ACC112 (cell line): Measurements from ENCODE around the gene FAM53B.

Source experiments
- H2AFZ ChIP-seq: fragments of 200-600 bp; sonication (generic); one replicate; pipeline ENCODE4 v1.6.0; 2017; ENCODE audit warnings: antibody characterized with exemption, low read length; ENCODE audit not compliant: unreplicated experiment
- H3K27ac ChIP-seq: fragments of 200-600 bp; sonication (generic); 2 replicates; pipeline ENCODE4 v1.5.1; 2014; ENCODE audit warnings: low read depth, mild to moderate bottlenecking, antibody characterized with exemption, low read length, moderate library complexity
- H3K27me3 ChIP-seq: fragments of 200-600 bp; sonication (generic); 2 replicates; pipeline ENCODE4 v1.6.1; 2014; ENCODE audit warnings: mild to moderate bottlenecking, antibody characterized with exemption, low read length, moderate library complexity, mixed read lengths; ENCODE audit not compliant: insufficient read depth
- H3K36me3 ChIP-seq: fragments of 200-600 bp; sonication (generic); 2 replicates; pipeline ENCODE4 v1.6.1; 2016; ENCODE audit warnings: mild to moderate bottlenecking, antibody characterized with exemption, low read length, moderate library complexity, mixed read lengths; ENCODE audit not compliant: insufficient read depth
- H3K4me1 ChIP-seq: fragments of 200-600 bp; sonication (generic); one replicate; pipeline ENCODE4 v1.6.1; 2016; ENCODE audit warnings: low read length, mixed read lengths; ENCODE audit not compliant: insufficient read depth, unreplicated experiment, control insufficient read depth
- H3K4me3 ChIP-seq: fragments of 200-600 bp; sonication (generic); 2 replicates; pipeline ENCODE4 v1.5.1; 2014; ENCODE audit warnings: mild to moderate bottlenecking, low read depth, low read length
- H3K79me2 ChIP-seq: fragments of 200-600 bp; sonication (generic); one replicate; pipeline ENCODE4 v1.6.0; 2016; ENCODE audit warnings: low read length; ENCODE audit not compliant: control insufficient read depth, unreplicated experiment, insufficient read depth

Gene FAM53B

GRCh38 chr10:124630551-124630950 is 113.6 kb downstream of the FAM53B start:
- Histone ChIP-seq H3K27ac (no peak overlapping the region), H3K4me1 (peaks cover 4% of the 10 kb centered on the region)

GRCh38 chr10:124629842-124630241 is 114.3 kb downstream of the FAM53B start:
- Histone ChIP-seq H3K36me3 (no peaks in the 10 kb centered on the region), H3K79me2 (no peaks in the 10 kb centered on the region), H3K4me1 (peaks cover 6% of the 10 kb centered on the region), H3K27me3 (no peaks in the 10 kb centered on the region), H3K4me3 (no peak overlapping the region), H2AFZ (no peak overlapping the region), H3K27ac (no peak overlapping the region)

More at GRCh38 chr10:124630551-124630950, 113.6 kb downstream of the FAM53B start:
- no peak overlapping the region for H2AFZ ChIP-seq
- no peaks in the 10 kb centered on the region for H3K36me3 ChIP-seq
- H3K27me3 ChIP-seq = no peaks in the 10 kb centered on the region
- no peak overlapping the region for H3K4me3 ChIP-seq
- H3K79me2 ChIP-seq = no peaks in the 10 kb centered on the region

- Histone ChIP-seq H3K4me1 (peaks cover 6% of the 10 kb centered on the region), H2AFZ (no peak overlapping the region), H3K36me3 (no peaks in the 10 kb centered on the region), H3K27me3 (no peaks in the 10 kb centered on the region), H3K4me3 (no peak overlapping the region), H3K79me2 (no peaks in the 10 kb centered on the region), H3K27ac (no peak overlapping the region)
Measured at GRCh38 chr10:124629415-124629814, 114.8 kb downstream of the FAM53B start.

GRCh38 chr10:124628676-124629021 is 115.5 kb downstream of the FAM53B start:
- H3K36me3 ChIP-seq = no peaks in the 10 kb centered on the region
- H3K4me1 ChIP-seq = peaks cover 6% of the 10 kb centered on the region
- no peaks in the 10 kb centered on the region for H3K27me3 ChIP-seq
- no peaks in the 10 kb centered on the region for H3K79me2 ChIP-seq
- H3K27ac ChIP-seq = no peak overlapping the region
- no peak overlapping the region for H2AFZ ChIP-seq
- H3K4me3 ChIP-seq = no peak overlapping the region

GRCh38 chr10:124627866-124628675 is 116.1 kb downstream of the FAM53B start:
- H3K4me1 ChIP-seq = peaks cover 6% of the 10 kb centered on the region
- no peak overlapping the region for H3K27ac ChIP-seq
- no peak overlapping the region for H2AFZ ChIP-seq
- no peaks in the 10 kb centered on the region for H3K36me3 ChIP-seq
- no peaks in the 10 kb centered on the region for H3K79me2 ChIP-seq
- H3K4me3 ChIP-seq = no peak overlapping the region
- H3K27me3 ChIP-seq = no peaks in the 10 kb centered on the region

- Histone ChIP-seq H3K36me3 (no peaks in the 10 kb centered on the region), H3K27ac (no peak overlapping the region), H3K4me1 (peaks cover 6% of the 10 kb centered on the region)
Measured at GRCh38 chr10:124626759-124627380, 117.3 kb downstream of the FAM53B start.

GRCh38 chr10:124625831-124626238 is 118.3 kb downstream of the FAM53B start:
- H3K79me2 ChIP-seq = no peaks in the 10 kb centered on the region
- H3K4me3 ChIP-seq = no peak overlapping the region
- no peaks in the 10 kb centered on the region for H3K27me3 ChIP-seq
- peaks cover 6% of the 10 kb centered on the region for H3K4me1 ChIP-seq
- no peak overlapping the region for H2AFZ ChIP-seq
- no peak overlapping the region for H3K27ac ChIP-seq
- no peaks in the 10 kb centered on the region for H3K36me3 ChIP-seq

More at GRCh38 chr10:124626759-124627380, 117.3 kb downstream of the FAM53B start:
- Histone ChIP-seq H3K4me3 (no peak overlapping the region), H3K79me2 (no peaks in the 10 kb centered on the region), H2AFZ (no peak overlapping the region), H3K27me3 (no peaks in the 10 kb centered on the region)

- Histone ChIP-seq H3K27me3 (no peaks in the 10 kb centered on the region), H3K36me3 (no peaks in the 10 kb centered on the region), H3K79me2 (no peaks in the 10 kb centered on the region), H3K27ac (no peak overlapping the region), H2AFZ (no peak overlapping the region), H3K4me3 (no peak overlapping the region), H3K4me1 (peaks cover 6% of the 10 kb centered on the region)
Measured at GRCh38 chr10:124624895-124625294, 119.3 kb downstream of the FAM53B start.

- H2AFZ ChIP-seq = no peak overlapping the region
- no peak overlapping the region for H3K4me3 ChIP-seq
- no peak overlapping the region for H3K27ac ChIP-seq
Measured at GRCh38 chr10:124624466-124624865, 119.7 kb downstream of the FAM53B start.

GRCh38 chr10:124624006-124624405 is 120.2 kb downstream of the FAM53B start:
- Histone ChIP-seq H2AFZ (no peak overlapping the region), H3K27ac (no peak overlapping the region), H3K27me3 (no peaks in the 10 kb centered on the region), H3K4me3 (no peak overlapping the region), H3K36me3 (no peaks in the 10 kb centered on the region), H3K79me2 (no peaks in the 10 kb centered on the region), H3K4me1 (peaks cover 6% of the 10 kb centered on the region)

More at GRCh38 chr10:124624466-124624865, 119.7 kb downstream of the FAM53B start:
- no peaks in the 10 kb centered on the region for H3K79me2 ChIP-seq
- H3K36me3 ChIP-seq = no peaks in the 10 kb centered on the region
- no peaks in the 10 kb centered on the region for H3K27me3 ChIP-seq
- H3K4me1 ChIP-seq = peaks cover 6% of the 10 kb centered on the region
